Right lung (tissue), 5 donors: ENCODE measurements around the gene ACAD10. TPM values are rescaled to one million over a fixed set of nuclear protein-coding genes. Genes with fewer than 3 reads are reported as not detected.

Experiments used
- polyA plus RNA-seq, 5 donors: library from polyadenylated mRNA; unstranded; fragments of 120-200 nt; gene quantifications; one replicate each; pipeline versions ENCODE4 v1.2.1 to v1.2.3, GENCODE V29; 2013; ENCODE audit warnings: inconsistent platforms in 1 of 5, low replicate concordance in 1 of 5; ENCODE audit not compliant: insufficient read length in 5 of 5, insufficient read depth in 1 of 5

The ACAD10 gene
- polyA plus RNA-seq, 5 donors: 30.6 to 39.1 (median 33.4) TPM

Other genes with a start within 250 kb of the ACAD10 start
- gene ATXN2, start 86.7 kb upstream of the ACAD10 start, polyA plus RNA-seq: 10 to 100 TPM; 61.5 to 81.8 (median 68.6) TPM
- 10 to 100 TPM; 15.9 to 22.0 (median 19.5) TPM for gene BRAP, start 97 bp upstream of the ACAD10 start, polyA plus RNA-seq
- gene ALDH2, start 80.9 kb downstream of the ACAD10 start, polyA plus RNA-seq: 100 to 1,000 TPM in 2 of 5 donors, 10 to 100 TPM in 3; 79.3 to 103 (median 97.8) TPM
- gene MAPKAPK5, start 156.2 kb downstream of the ACAD10 start, polyA plus RNA-seq: 10 to 100 TPM; 43.4 to 54.9 (median 49.7) TPM